Hepatocyte (in vitro differentiated cells): Measurements from ENCODE around the gene OSBP2. TPM values are rescaled to one million over a fixed set of nuclear protein-coding genes. Genes with fewer than 3 reads are reported as not detected.

ENCODE experiments used
- DNase-seq: peaks from one replicate; pipeline ENCODE4 v3.0.0-alpha.2; 2016; ENCODE audit warnings: low spot score
- H2AFZ ChIP-seq: fragments of 200-600 bp; sonication (generic); 2 replicates; pipeline ENCODE4 v1.6.0; 2016; ENCODE audit warnings: antibody characterized with exemption, mild to moderate bottlenecking
- H3K27ac ChIP-seq: fragments of 200-600 bp; sonication (generic); 2 replicates; pipeline ENCODE4 v1.5.1; 2016; ENCODE audit warnings: mild to moderate bottlenecking
- H3K27me3 ChIP-seq: fragments of 200-600 bp; sonication (generic); 2 replicates; pipeline ENCODE4 v1.6.1; 2016
- H3K36me3 ChIP-seq: fragments of 200-600 bp; sonication (generic); replicated peaks from 2 replicates; pipeline ENCODE4 v1.5.1; 2016; ENCODE audit warnings: low read depth; ENCODE audit not compliant: insufficient read depth
- H3K4me1 ChIP-seq: fragments of 200-600 bp; sonication (generic); 2 replicates; pipeline ENCODE4 v1.5.1; 2016; ENCODE audit warnings: mild to moderate bottlenecking, moderate library complexity; ENCODE audit not compliant: insufficient read depth
- H3K4me2 ChIP-seq: fragments of 200-600 bp; sonication (generic); 2 replicates; pipeline ENCODE4 v1.6.0; 2016
- H3K4me3 ChIP-seq: fragments of 200-600 bp; sonication (generic); 2 replicates; pipeline ENCODE4 v1.5.1; 2016; ENCODE audit warnings: mild to moderate bottlenecking
- H3K79me2 ChIP-seq: fragments of 200-600 bp; sonication (generic); 2 replicates; pipeline ENCODE4 v1.6.0; 2017; ENCODE audit warnings: mild to moderate bottlenecking
- H3K9me2 ChIP-seq: fragments of 200-600 bp; sonication (generic); replicated peaks from 2 replicates; pipeline ENCODE4 v1.6.0; 2017; ENCODE audit warnings: mild to moderate bottlenecking; ENCODE audit not compliant: insufficient read depth
- H3K9me3 ChIP-seq: fragments of 200-600 bp; sonication (generic); 2 replicates; pipeline ENCODE4 v1.5.1; 2016; ENCODE audit warnings: low read depth, mild to moderate bottlenecking
- H4K20me1 ChIP-seq: fragments of 200-600 bp; sonication (generic); 2 replicates; pipeline ENCODE4 v1.6.0; 2016; ENCODE audit warnings: mild to moderate bottlenecking; ENCODE audit not compliant: insufficient read depth, poor library complexity, severe bottlenecking
- CTCF ChIP-seq: fragments of 200-600 bp; sonication (generic); IDR thresholded peaks from 2 replicates; pipeline ENCODE4 v1.5.1; 2016; ENCODE audit warnings: antibody characterized with exemption, mild to moderate bottlenecking; ENCODE audit not compliant: poor library complexity
- EZH2 ChIP-seq: fragments of 200-600 bp; sonication (generic); IDR thresholded peaks from 2 replicates; pipeline ENCODE4 v1.6.1; 2016; ENCODE audit warnings: antibody characterized with exemption, mild to moderate bottlenecking, borderline replicate concordance
- EZH2phosphoT487 ChIP-seq: fragments of 200-600 bp; sonication (generic); IDR thresholded peaks from one replicate; pipeline ENCODE4 v1.6.1; 2018; ENCODE audit warnings: antibody characterized with exemption, mild to moderate bottlenecking, low read depth, moderate library complexity; ENCODE audit not compliant: unreplicated experiment, severe bottlenecking
- WGBS: methylation state at CpG from one replicate; pipeline ENCODE4 v1.1.6; 2016; ENCODE audit warnings: low lambda C conversion rate; ENCODE audit errors: missing lambda C conversion rate; 5-methylcytosine and 5-hydroxymethylcytosine counted together
- polyA plus RNA-seq: library from polyadenylated mRNA; unstranded; fragments of >200 nt; fragmentation: Nextera tagmentation; extraction: Ambion mirVana; gene quantifications from 2 replicates; pipeline ENCODE4 v1.2.1, GENCODE V29; 2016
- total RNA-seq: library from RNA; depleted of rRNA; stranded (reverse); fragments of >200 nt; gene quantifications from 2 replicates; pipeline ENCODE4 v1.2.3, GENCODE V29; 2014

The OSBP2 gene
- total and polyA plus RNA-seq, 2 experiments from 2014 or later = 23.0 to 25.5 TPM

GRCh38 chr22:30749272-30749671, 54.6 kb downstream of the OSBP2 start:
- no peaks in the 10 kb centered on the region for H4K20me1 ChIP-seq
- no peaks in the 10 kb centered on the region for H3K9me3 ChIP-seq
- no peak overlapping the region for H3K4me2 ChIP-seq
- DNase-seq = no peak
- 89% methylated on average over 3 of the region's 3 CpGs for WGBS
- no peak overlapping the region for H3K4me3 ChIP-seq
- H2AFZ ChIP-seq = no peak overlapping the region
- H3K27ac ChIP-seq = no peak overlapping the region
- no peaks in the 10 kb centered on the region for H3K27me3 ChIP-seq
- TF ChIP-seq EZH2 = no peak
- no peak for TF ChIP-seq CTCF
- TF ChIP-seq EZH2phosphoT487 = no peak
- no peaks in the 10 kb centered on the region for H3K79me2 ChIP-seq
- no peaks in the 10 kb centered on the region for H3K4me1 ChIP-seq
- H3K36me3 ChIP-seq = no peaks in the 10 kb centered on the region
- no peaks in the 10 kb centered on the region for H3K9me2 ChIP-seq

- Histone ChIP-seq H3K9me2 (no peaks in the 10 kb centered on the region), H4K20me1 (no peaks in the 10 kb centered on the region), H2AFZ (no peak overlapping the region), H3K4me2 (no peak overlapping the region), H3K27ac (no peak overlapping the region), H3K4me1 (no peaks in the 10 kb centered on the region), H3K36me3 (no peaks in the 10 kb centered on the region), H3K27me3 (no peaks in the 10 kb centered on the region), H3K79me2 (no peaks in the 10 kb centered on the region), H3K4me3 (no peak overlapping the region), H3K9me3 (no peaks in the 10 kb centered on the region)
- WGBS = 78% methylated on average over 6 of the region's 6 CpGs
- TF ChIP-seq EZH2phosphoT487 (no peak), CTCF (no peak), EZH2 (no peak)
- DNase-seq = no peak
Observed at GRCh38 chr22:30749849-30750248, 55.2 kb downstream of the OSBP2 start.

- no peaks in the 10 kb centered on the region for H3K9me2 ChIP-seq
- no peaks in the 10 kb centered on the region for H3K36me3 ChIP-seq
- H3K4me1 ChIP-seq = no peaks in the 10 kb centered on the region
- DNase-seq = no peak
- H3K79me2 ChIP-seq = no peaks in the 10 kb centered on the region
- H3K9me3 ChIP-seq = no peaks in the 10 kb centered on the region
- TF ChIP-seq EZH2phosphoT487 (no peak), EZH2 (no peak), CTCF (no peak)
- no peak overlapping the region for H3K4me3 ChIP-seq
- H2AFZ ChIP-seq = no peak overlapping the region
- H3K4me2 ChIP-seq = no peak overlapping the region
- H3K27ac ChIP-seq = no peak overlapping the region
- H3K27me3 ChIP-seq = no peaks in the 10 kb centered on the region
- 85% methylated on average over 10 of the region's 10 CpGs for WGBS
- no peaks in the 10 kb centered on the region for H4K20me1 ChIP-seq
Observed at GRCh38 chr22:30751529-30751928, 56.9 kb downstream of the OSBP2 start.

GRCh38 chr22:30752771-30753170, 58.1 kb downstream of the OSBP2 start:
- no peak overlapping the region for H3K4me2 ChIP-seq
- no peak overlapping the region for H3K27ac ChIP-seq
- no peak overlapping the region for H2AFZ ChIP-seq
- H3K79me2 ChIP-seq = no peaks in the 10 kb centered on the region
- H3K27me3 ChIP-seq = no peaks in the 10 kb centered on the region
- no peaks in the 10 kb centered on the region for H3K9me3 ChIP-seq
- H3K4me1 ChIP-seq = no peaks in the 10 kb centered on the region
- H3K36me3 ChIP-seq = no peaks in the 10 kb centered on the region
- no peak overlapping the region for H3K4me3 ChIP-seq
- WGBS = 68% methylated on average over 1 of the region's 1 CpG
- DNase-seq = no peak
- H3K9me2 ChIP-seq = no peaks in the 10 kb centered on the region
- TF ChIP-seq CTCF = no peak
- TF ChIP-seq EZH2phosphoT487 = no peak
- TF ChIP-seq EZH2 = no peak
- H4K20me1 ChIP-seq = no peaks in the 10 kb centered on the region
